Measurements from ENCODE around the gene ZNF304.

GRCh38 chr19:57359300-57359699, 8.2 kb downstream of the ZNF304 start:
- TF ChIP-seq POLR2A (IDR thresholded peaks at IDR 0.05; ENCODE audit: low read length) (no peak), GATA1 (IDR thresholded peaks at IDR 0.05; ENCODE audit: low read depth, low read length) (no peak)
